Ascending aorta (tissue), 2 donors: ENCODE results near the gene GUCY1B1. TPM values are rescaled to one million over a fixed set of nuclear protein-coding genes. Genes with fewer than 3 reads are reported as not detected.
"Not testable (repeated sequence)": the region's sequence is repeated elsewhere in the genome, so short reads cannot be mapped to it uniquely, and the experiment has no call there.

Experiments used
- DNase-seq, 2 donors: peaks; one replicate each; pipeline ENCODE4 v3.0.0-alpha.2; 2019; ENCODE audit warnings: low spot score in 2 of 2
- H3K27ac ChIP-seq, 2 donors: fragments of 200-600 bp; sonication (generic); one replicate each; pipeline ENCODE4 v1.5.1; 2016 to 2017; ENCODE audit warnings: mild to moderate bottlenecking in 1 of 2
- H3K27me3 ChIP-seq: fragments of 200-600 bp; sonication (generic); one replicate; pipeline ENCODE4 v1.5.1; 2017
- H3K36me3 ChIP-seq, 2 donors: fragments of 200-600 bp; sonication (generic); one replicate each; pipeline ENCODE4 v1.5.1; 2016
- H3K4me1 ChIP-seq, 2 donors: fragments of 200-600 bp; sonication (generic); one replicate each; pipeline ENCODE4 v1.5.1; 2016 to 2017; ENCODE audit warnings: mild to moderate bottlenecking in 1 of 2
- H3K4me3 ChIP-seq, 2 donors: fragments of 200-600 bp; sonication (generic); one replicate each; pipeline ENCODE4 v1.5.1; 2016 to 2017; ENCODE audit warnings: mild to moderate bottlenecking in 1 of 2
- H3K9me3 ChIP-seq, 2 donors: fragments of 200-600 bp; sonication (generic); one replicate each; pipeline ENCODE4 v1.5.1; 2016
- intact Hi-C: fragments of 100-400 bp; cut with DNase I; formaldehyde crosslinking; loops from one replicate; pipeline ENCODE4 v1.15.1; 2023
- total RNA-seq: library from RNA; depleted of rRNA; stranded (reverse); fragments of >200 nt; gene quantifications from one replicate; pipeline ENCODE4 v1.1.0, GENCODE V29; 2016
- TF ChIP-seq, protein P1 (sequence below), 3 experiments: fragments of 200-600 bp in 2 of 3; fragments of 450-650 bp in 1 of 3; sonication (generic) in 2 of 3; IDR thresholded peaks; one replicate each; pipeline ENCODE4 v1.5.1; 2016 to 2019; ENCODE audit warnings: antibody characterized with exemption in 3 of 3, mild to moderate bottlenecking in 1 of 3, moderate library complexity in 1 of 3

Gene GUCY1B1
- total RNA-seq, 1 donor from 2014 or later, result 34.9 TPM

DNA sequence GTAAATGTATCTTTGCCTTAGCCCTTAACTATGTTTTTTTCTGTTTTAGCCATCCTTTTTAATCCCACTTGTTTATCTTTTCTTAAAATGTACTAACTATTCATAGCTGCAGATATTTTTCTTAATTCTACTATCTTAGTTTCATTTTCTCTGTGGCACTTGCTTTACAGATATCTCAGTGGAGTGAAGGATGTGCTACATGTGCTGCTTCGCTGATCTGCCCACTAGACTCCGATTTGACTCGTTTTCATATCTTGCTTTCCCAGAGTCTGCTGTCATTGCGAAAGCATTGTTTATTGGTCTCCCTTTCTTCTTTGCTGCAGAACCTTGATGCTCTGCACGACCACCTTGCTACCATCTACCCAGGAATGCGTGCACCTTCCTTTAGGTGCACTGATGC lies 30.6 kb downstream of the GUCY1B1 start:
- TF ChIP-seq, protein P1, sequence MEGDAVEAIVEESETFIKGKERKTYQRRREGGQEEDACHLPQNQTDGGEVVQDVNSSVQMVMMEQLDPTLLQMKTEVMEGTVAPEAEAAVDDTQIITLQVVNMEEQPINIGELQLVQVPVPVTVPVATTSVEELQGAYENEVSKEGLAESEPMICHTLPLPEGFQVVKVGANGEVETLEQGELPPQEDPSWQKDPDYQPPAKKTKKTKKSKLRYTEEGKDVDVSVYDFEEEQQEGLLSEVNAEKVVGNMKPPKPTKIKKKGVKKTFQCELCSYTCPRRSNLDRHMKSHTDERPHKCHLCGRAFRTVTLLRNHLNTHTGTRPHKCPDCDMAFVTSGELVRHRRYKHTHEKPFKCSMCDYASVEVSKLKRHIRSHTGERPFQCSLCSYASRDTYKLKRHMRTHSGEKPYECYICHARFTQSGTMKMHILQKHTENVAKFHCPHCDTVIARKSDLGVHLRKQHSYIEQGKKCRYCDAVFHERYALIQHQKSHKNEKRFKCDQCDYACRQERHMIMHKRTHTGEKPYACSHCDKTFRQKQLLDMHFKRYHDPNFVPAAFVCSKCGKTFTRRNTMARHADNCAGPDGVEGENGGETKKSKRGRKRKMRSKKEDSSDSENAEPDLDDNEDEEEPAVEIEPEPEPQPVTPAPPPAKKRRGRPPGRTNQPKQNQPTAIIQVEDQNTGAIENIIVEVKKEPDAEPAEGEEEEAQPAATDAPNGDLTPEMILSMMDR (IDR thresholded peaks at IDR 0.05), result no peak

DNA sequence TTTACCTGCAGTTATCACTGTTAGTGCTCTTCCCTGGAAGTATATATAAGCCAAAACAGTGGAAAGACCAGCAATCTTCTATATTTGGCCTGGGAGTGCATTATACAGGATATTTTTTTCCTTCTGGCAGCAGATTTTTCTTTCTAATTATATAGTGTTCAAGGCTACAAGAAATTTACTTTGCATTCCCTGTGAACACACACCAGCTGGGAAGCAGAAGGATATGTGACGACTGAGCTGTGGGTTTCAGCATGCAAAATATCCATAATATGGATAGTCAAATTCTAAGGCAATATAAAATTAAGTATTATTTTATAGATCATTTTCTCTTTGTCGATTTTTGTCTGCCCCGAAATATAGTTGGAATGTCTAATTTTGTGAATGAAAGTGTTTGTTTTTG lies 31.2 kb downstream of the GUCY1B1 start:
- intact Hi-C loops, result loop anchor here (5.0 kb wide), 2 partner anchors 118 to 348 kb away; no protein-coding TSS in a partner anchor
- TF ChIP-seq, protein P1 (IDR thresholded peaks at IDR 0.05), result no peak
- no peak for DNase-seq
- H3K4me1 ChIP-seq, result peaks cover 0 to 1% of the 10 kb centered on the region in 2 donors
- H3K27me3 ChIP-seq, result no peaks in the 10 kb centered on the region
- H3K27ac ChIP-seq, result no peak overlapping the region
- no peaks in the 10 kb centered on the region for H3K9me3 ChIP-seq
- H3K36me3 ChIP-seq, result peaks cover 0 to 3% of the 10 kb centered on the region in 2 donors
- no peak overlapping the region for H3K4me3 ChIP-seq

More for the DNA sequence above, 30.6 kb downstream of the GUCY1B1 start:
- peaks cover 0 to 4% of the 10 kb centered on the region in 2 donors for H3K4me1 ChIP-seq
- H3K36me3 ChIP-seq, result peaks cover 0 to 3% of the 10 kb centered on the region in 2 donors
- H3K4me3 ChIP-seq, result peak overlapping the region in 1 of 2 donors; percentile 13
- H3K27me3 ChIP-seq, result no peaks in the 10 kb centered on the region
- no peak for DNase-seq
- H3K9me3 ChIP-seq, result no peaks in the 10 kb centered on the region
- H3K27ac ChIP-seq, result no peak overlapping the region
- intact Hi-C loops, result loop anchor here (5.0 kb wide), 2 partner anchors 117 to 347 kb away; no protein-coding TSS in a partner anchor

DNA sequence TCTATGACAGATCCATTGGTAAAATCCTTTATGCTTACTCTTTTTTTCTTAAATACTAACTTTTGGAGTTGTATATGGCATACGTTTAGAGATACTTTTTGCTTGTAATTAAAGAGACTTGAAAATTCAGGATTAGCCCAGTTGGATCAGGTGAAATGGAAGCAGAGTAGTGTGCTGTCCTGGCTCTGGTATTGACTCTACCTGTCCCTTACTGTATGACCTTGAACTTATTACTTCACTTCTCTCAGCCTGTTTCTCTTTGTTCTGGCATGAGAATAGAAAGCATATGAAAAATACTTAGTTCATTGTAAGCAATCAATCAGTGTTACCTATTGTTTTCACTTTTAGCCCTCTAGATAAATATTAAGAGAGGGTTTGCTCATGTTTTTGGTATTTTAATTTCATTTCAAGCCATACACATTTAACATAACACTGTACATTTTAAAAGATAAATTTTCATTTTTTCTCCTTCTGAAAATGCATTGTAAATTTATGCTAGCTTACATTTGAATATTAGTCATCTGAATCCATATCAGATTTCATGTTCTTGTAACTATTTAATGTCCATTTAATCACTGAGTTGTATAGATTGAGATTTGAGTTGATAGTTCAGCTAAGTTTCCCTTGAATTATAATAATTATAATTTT lies 35.9 kb downstream of the GUCY1B1 start:
- no peak for DNase-seq
- Histone ChIP-seq H3K27ac (no peak overlapping the region), H3K4me1 (peaks cover 0 to 1% of the 10 kb centered on the region in 2 donors), H3K9me3 (no peaks in the 10 kb centered on the region), H3K36me3 (peaks cover 0 to 3% of the 10 kb centered on the region in 2 donors), H3K4me3 (no peak overlapping the region), H3K27me3 (no peaks in the 10 kb centered on the region)
- intact Hi-C loops, result no loop called here
- TF ChIP-seq, protein P1 (IDR thresholded peaks at IDR 0.05), result no peak

DNA sequence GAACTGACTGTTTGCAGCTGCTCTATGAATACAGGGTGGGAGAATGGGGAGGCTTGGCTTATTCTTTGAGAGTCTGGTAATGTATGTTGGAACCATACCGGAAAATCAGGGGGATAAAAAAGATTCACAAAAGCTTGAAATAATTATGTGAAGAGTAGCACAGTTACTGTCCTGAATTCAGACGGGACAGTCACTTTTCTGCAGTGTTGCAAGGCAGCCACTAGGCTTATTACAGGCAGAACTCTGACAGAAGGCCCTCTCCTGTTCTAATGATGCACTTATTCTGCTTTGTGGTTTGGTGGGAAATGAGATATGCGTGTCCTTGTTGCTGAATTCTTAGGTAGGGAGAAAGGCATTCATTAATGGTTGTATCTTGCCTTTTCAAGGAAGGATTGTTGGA lies 37.2 kb downstream of the GUCY1B1 start:
- intact Hi-C loops, result no loop called here
- H3K27me3 ChIP-seq, result no peaks in the 10 kb centered on the region
- peaks cover 0 to 5% of the 10 kb centered on the region in 2 donors for H3K4me1 ChIP-seq
- DNase-seq, result no peak
- no peaks in the 10 kb centered on the region for H3K9me3 ChIP-seq
- H3K4me3 ChIP-seq, result no peak overlapping the region
- TF ChIP-seq, protein P1 (IDR thresholded peaks at IDR 0.05), result peak in 1 of 3 experiments; percentile 17
- no peaks in the 10 kb centered on the region for H3K36me3 ChIP-seq
- H3K27ac ChIP-seq, result no peak overlapping the region

DNA sequence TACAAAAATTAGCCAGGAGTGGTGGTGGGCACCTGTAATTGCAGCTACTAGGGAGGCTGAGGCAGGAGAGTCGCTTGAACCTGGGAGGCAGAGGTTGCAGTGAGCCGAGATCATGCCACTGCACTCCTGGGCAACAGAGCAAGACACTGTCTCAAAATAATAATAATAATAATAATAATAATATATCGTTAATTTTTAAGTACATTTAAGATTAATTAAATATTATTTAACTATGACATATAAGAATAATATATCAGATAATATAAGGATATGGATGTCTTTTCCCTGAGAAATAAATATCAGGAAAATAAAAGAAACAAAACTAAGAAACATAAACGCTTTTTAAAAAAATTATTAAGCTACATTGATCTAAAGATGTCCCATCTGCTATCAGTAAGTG lies 38.8 kb downstream of the GUCY1B1 start:
- DNase-seq, H3K4me3 ChIP-seq, H3K36me3 ChIP-seq, H3K4me1 ChIP-seq, H3K27me3 ChIP-seq, intact Hi-C loops, H3K27ac ChIP-seq, H3K9me3 ChIP-seq: not testable (repeated sequence)

DNA sequence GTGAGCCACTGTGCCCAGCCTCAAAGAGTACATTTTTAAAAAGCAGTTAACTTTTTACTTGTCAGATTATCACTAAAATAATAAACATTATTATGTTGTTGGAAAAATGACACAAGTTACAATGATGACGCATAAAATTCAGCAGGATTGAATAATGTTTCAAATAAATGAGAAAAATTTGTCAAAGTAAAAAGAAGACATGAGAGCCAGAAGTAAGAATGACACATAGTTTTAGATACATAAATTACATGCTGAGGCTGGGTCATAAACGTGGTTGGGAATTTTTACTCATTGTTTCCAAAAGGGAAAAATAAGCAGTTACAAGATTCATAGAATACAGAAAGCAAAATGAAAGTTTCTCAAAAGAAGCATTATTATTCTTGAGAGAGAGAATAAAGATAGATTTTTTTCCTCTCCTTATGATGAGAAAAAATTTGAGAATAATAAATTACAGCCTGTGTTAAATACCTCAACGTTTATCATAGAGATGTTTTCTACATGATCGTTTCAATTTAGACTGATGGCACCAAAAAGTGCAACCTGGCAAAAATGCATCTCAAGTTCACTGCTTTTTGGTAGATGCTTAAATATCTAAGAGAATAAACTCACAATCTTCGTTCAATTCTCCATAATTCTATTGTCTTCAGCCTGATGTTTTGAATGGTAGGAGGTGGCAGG lies 40.4 kb downstream of the GUCY1B1 start:
- no peak for DNase-seq
- TF ChIP-seq, protein P1 (IDR thresholded peaks at IDR 0.05), result no peak
- Histone ChIP-seq H3K27ac (peak overlapping the region; percentile 52 to 75), H3K4me1 (peaks cover 0 to 7% of the 10 kb centered on the region in 2 donors), H3K27me3 (no peaks in the 10 kb centered on the region), H3K4me3 (no peak overlapping the region), H3K36me3 (no peaks in the 10 kb centered on the region), H3K9me3 (no peaks in the 10 kb centered on the region)
- intact Hi-C loops, result loop anchor here (2.0 kb wide), 1 partner anchor 40 kb away; the partner anchor contains the start of gene GUCY1B1
